ENCODE measurements around the gene ZBTB5.

Gene ZBTB5

GRCh38 chr9:37422289-37423104 lies 42.8 kb downstream of the ZBTB5 start, which contains the start of gene GRHPR:
GRHPR (plus strand) TSS chr9:37422696; CDS start chr9:37422751, 55 bp downstream.
- peak; percentile 74 to 80 (median 77) for DNase-seq

- no peak for DNase-seq
Observed at GRCh38 chr9:37421914-37422288, 43.3 kb downstream of the ZBTB5 start.

GRCh38 chr9:37420271-37421215 lies 44.7 kb downstream of the ZBTB5 start:
- no peak for DNase-seq

GRCh38 chr9:37419204-37419603 lies 46.0 kb downstream of the ZBTB5 start:
- no peak for DNase-seq

GRCh38 chr9:37417857-37418618 lies 47.2 kb downstream of the ZBTB5 start:
- no peak for DNase-seq

GRCh38 chr9:37417252-37417803 lies 47.9 kb downstream of the ZBTB5 start:
- DNase-seq: no peak

- peak; percentile 37 to 67 (median 53) for DNase-seq
Observed at GRCh38 chr9:37415011-37415719, 50.1 kb downstream of the ZBTB5 start.

GRCh38 chr9:37414503-37414943 lies 50.7 kb downstream of the ZBTB5 start:
- no peak for DNase-seq

GRCh38 chr9:37413311-37413710 lies 51.9 kb downstream of the ZBTB5 start:
- DNase-seq: no peak

GRCh38 chr9:37412431-37413151 lies 52.7 kb downstream of the ZBTB5 start:
- no peak for DNase-seq

GRCh38 chr9:37410969-37411785 lies 54.1 kb downstream of the ZBTB5 start:
- DNase-seq: no peak

GRCh38 chr9:37410354-37410861 lies 54.8 kb downstream of the ZBTB5 start:
- no peak for DNase-seq

- peak; percentile 39 to 60 (median 49) for DNase-seq
Observed at GRCh38 chr9:37408933-37409710, 56.1 kb downstream of the ZBTB5 start.

GRCh38 chr9:37407468-37407867 lies 57.8 kb downstream of the ZBTB5 start:
- no peak for DNase-seq

- no peak for DNase-seq
Observed at GRCh38 chr9:37406603-37407401, 58.4 kb downstream of the ZBTB5 start.

GRCh38 chr9:37405764-37406380 lies 59.4 kb downstream of the ZBTB5 start:
- DNase-seq: no peak

- DNase-seq: no peak
Observed at GRCh38 chr9:37405350-37405749, 59.9 kb downstream of the ZBTB5 start.

GRCh38 chr9:37404590-37404989 lies 60.7 kb downstream of the ZBTB5 start:
- DNase-seq: no peak

All from activated CD4-positive, CD25-positive, alpha-beta regulatory T cell (primary cell).